PC-3 (cell line): ENCODE measurements around the gene RAB33A. TPM values are rescaled to one million over a fixed set of nuclear protein-coding genes. Genes with fewer than 3 reads are reported as not detected.

ENCODE experiments used
- ATAC-seq: fragments of 200-7000 bp; cut with Tn5 transposase; 2 replicates; pipeline ENCODE4 v1.9.1; 2020; ENCODE audit warnings: mild to moderate bottlenecking, moderate library complexity
- BruUV-seq: library from RNA; stranded (reverse); fragments of 400-500 nt; replicated peaks from 2 replicates; lab custom pipeline; 2021; lab: Mats Ljungman, UMichigan
- CTCF ChIA-PET: fragments of 300-600 bp; sonication (Branson Sonifier 250); formaldehyde crosslinking; loops from one replicate; lab custom pipeline; 2022; ENCODE audit warnings: antibody characterized with exemption; lab: Charles Lee
- POLR2A ChIA-PET: fragments of 300-600 bp; sonication (Branson Sonifier 250); formaldehyde crosslinking; loops from one replicate; lab custom pipeline; 2022; ENCODE audit warnings: antibody characterized with exemption; ENCODE audit not compliant: unreplicated experiment; lab: Charles Lee
- DNase-seq: peaks from one replicate; pipeline ENCODE4 v3.0.0-alpha.2; 2015
- H2AFZ ChIP-seq: fragments of 300-600 bp; sonication (generic); 2 replicates; pipeline ENCODE4 v1.6.0; 2016; ENCODE audit warnings: antibody characterized with exemption, low read length
- H3F3A ChIP-seq: fragments of 300-600 bp; sonication (generic); one replicate; pipeline ENCODE4 v1.6.0; 2017; ENCODE audit warnings: antibody characterized with exemption, low read length, control low read depth, mild to moderate bottlenecking; ENCODE audit not compliant: unreplicated experiment
- H3K27ac ChIP-seq: fragments of 300-600 bp; sonication (generic); 2 replicates; pipeline ENCODE4 v1.5.1; 2016; ENCODE audit warnings: mild to moderate bottlenecking, low read length
- H3K27me3 ChIP-seq: fragments of 300-600 bp; sonication (generic); 2 replicates; pipeline ENCODE4 v1.6.1; 2016; ENCODE audit warnings: low read length, mixed read lengths
- H3K36me3 ChIP-seq: fragments of 300-600 bp; sonication (generic); 2 replicates; pipeline ENCODE4 v1.6.1; 2016; ENCODE audit warnings: low read depth, mixed run types, low read length, mixed read lengths
- H3K4me1 ChIP-seq: fragments of 300-600 bp; sonication (generic); 2 replicates; pipeline ENCODE4 v1.5.1; 2016; ENCODE audit warnings: low read length; ENCODE audit not compliant: insufficient read depth
- H3K4me2 ChIP-seq: fragments of 300-600 bp; sonication (generic); 2 replicates; pipeline ENCODE4 v1.6.0; 2016; ENCODE audit warnings: low read length
- H3K4me3 ChIP-seq: fragments of 300-600 bp; sonication (generic); 2 replicates; pipeline ENCODE4 v1.5.1; 2016; ENCODE audit warnings: mild to moderate bottlenecking, low read length, mixed read lengths
- H3K79me2 ChIP-seq: fragments of 300-600 bp; sonication (generic); 2 replicates; pipeline ENCODE4 v1.6.1; 2017; ENCODE audit warnings: low read length, mixed read lengths
- H3K9ac ChIP-seq: fragments of 300-600 bp; sonication (generic); 2 replicates; pipeline ENCODE4 v1.6.0; 2016; ENCODE audit warnings: mild to moderate bottlenecking, low read length
- H3K9me2 ChIP-seq: fragments of 300-600 bp; sonication (generic); replicated peaks from 2 replicates; pipeline ENCODE4 v1.6.1; 2016; ENCODE audit warnings: mixed run types, low read length, mixed read lengths
- H3K9me3 ChIP-seq: fragments of 300-600 bp; sonication (generic); 2 replicates; pipeline ENCODE4 v1.6.1; 2016; ENCODE audit warnings: low read length, mixed read lengths
- H4K20me1 ChIP-seq: fragments of 300-600 bp; sonication (generic); 2 replicates; pipeline ENCODE4 v1.6.1; 2016; ENCODE audit warnings: low read length, mixed read lengths
- CTCF ChIP-seq: fragments of 300-600 bp; sonication (generic); conservative IDR thresholded peaks from 2 replicates; pipeline ENCODE4 v1.5.1; 2017; ENCODE audit warnings: antibody characterized with exemption, low read depth, mild to moderate bottlenecking, low read length
- EZH2 ChIP-seq: fragments of 300-600 bp; sonication (generic); IDR thresholded peaks from one replicate; pipeline ENCODE4 v1.6.1; 2017; ENCODE audit warnings: antibody characterized with exemption, mild to moderate bottlenecking, low read length; ENCODE audit not compliant: unreplicated experiment
- EZH2phosphoT487 ChIP-seq: fragments of 300-600 bp; sonication (generic); IDR thresholded peaks from 2 replicates; pipeline ENCODE4 v1.6.1; 2018; ENCODE audit warnings: mild to moderate bottlenecking, antibody characterized with exemption, low read length, borderline replicate concordance
- intact Hi-C: fragments of 100-400 bp; cut with micrococcal nuclease; formaldehyde crosslinking; loops from 2 replicates; pipeline ENCODE4 v1.9.0; 2023
- total RNA-seq: library from RNA; depleted of rRNA; stranded (reverse); fragments of >200 nt; gene quantifications from 2 replicates; pipeline ENCODE4 v1.2.3, GENCODE V29; 2014

Gene RAB33A
- total RNA-seq, 1 experiment from 2014 or later = not detected

DNA sequence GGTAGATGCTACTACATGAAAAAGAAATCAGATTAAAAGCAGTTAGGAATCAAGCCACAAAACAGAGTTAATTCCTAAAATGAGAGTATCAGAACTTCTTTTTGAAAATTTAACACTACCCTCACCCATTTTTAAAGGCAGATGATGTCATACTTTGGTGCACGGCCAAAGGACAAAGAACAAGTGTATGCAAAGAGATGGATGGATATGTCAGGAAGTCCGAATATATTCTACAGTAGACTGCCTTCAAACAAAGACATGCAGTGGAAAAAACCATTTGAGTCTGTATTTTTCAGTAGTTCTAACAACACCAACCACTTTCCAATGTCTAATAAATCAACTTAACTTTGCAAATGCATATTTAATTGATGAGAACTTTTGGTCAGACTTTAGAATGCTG is 8.4 kb upstream of the RAB33A start:
- peak overlapping the region; percentile 34; the same call in 1 of the 2 replicates for H3K4me2 ChIP-seq
- TF ChIP-seq CTCF = no peak
- no peak for TF ChIP-seq EZH2phosphoT487
- TF ChIP-seq EZH2 = no peak
- H3K4me3 ChIP-seq = no peak overlapping the region
- H4K20me1 ChIP-seq = no peaks in the 10 kb centered on the region
- ATAC-seq = no peak
- intact Hi-C loops = loop anchor here (10.0 kb wide), 1 partner anchor 49 kb away; the partner anchor contains the start of gene ELF4
- ChIA-PET POLR2A (no interaction called here), CTCF (no interaction called here)
- no peaks in the 10 kb centered on the region for H3F3A ChIP-seq
- no peaks in the 10 kb centered on the region for H3K36me3 ChIP-seq
- H3K27me3 ChIP-seq = no peaks in the 10 kb centered on the region
- H3K27ac ChIP-seq = no peak overlapping the region
- no peaks in the 10 kb centered on the region for H3K9me3 ChIP-seq
- no peak for DNase-seq
- H3K79me2 ChIP-seq = peaks cover 58% of the 10 kb centered on the region
- no peaks in the 10 kb centered on the region for H3K9me2 ChIP-seq
- no TSS peak for BruUV-seq
- H2AFZ ChIP-seq = no peak overlapping the region
- H3K4me1 ChIP-seq = peaks cover 14% of the 10 kb centered on the region
- H3K9ac ChIP-seq = no peak overlapping the region

DNA sequence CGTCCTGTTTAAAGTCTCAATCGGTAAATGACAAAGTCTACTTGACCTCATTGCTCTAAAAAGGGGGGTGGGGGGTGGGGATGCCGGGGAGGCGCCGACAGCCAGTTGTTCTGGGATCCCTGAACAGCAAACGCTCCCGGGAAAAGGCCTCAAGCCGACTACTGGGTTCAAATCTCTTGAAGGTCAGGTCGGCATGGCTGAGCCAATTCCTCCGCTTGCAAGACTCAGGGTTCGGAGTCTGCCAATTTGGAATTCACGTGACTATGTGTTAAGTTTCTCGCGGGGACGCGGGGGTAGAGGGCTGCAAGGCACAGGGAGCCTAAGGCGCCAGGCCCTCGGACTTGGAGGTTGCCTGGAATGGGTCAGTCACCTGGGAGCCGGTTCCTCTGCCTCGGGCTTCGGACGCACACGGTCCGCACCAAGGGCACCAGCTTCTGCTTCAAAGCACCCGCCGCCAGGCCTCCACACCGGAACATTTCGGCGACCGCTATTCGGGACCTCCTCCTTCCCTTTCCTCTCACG is 6.5 kb upstream of the RAB33A start:
- DNase-seq (no peak), ATAC-seq (no peak)
- H3K79me2 ChIP-seq = peaks cover 45% of the 10 kb centered on the region
- H3K27me3 ChIP-seq = no peaks in the 10 kb centered on the region
- H3K9me2 ChIP-seq = no peaks in the 10 kb centered on the region
- H3K9me3 ChIP-seq = no peaks in the 10 kb centered on the region
- ChIA-PET POLR2A (no interaction called here), CTCF (interaction anchor here (0.5 to 0.9 kb wide), 2 partner anchors 89 to 105 kb away, joined by 3 to 4 read pairs; no protein-coding TSS in a partner anchor)
- H3K4me1 ChIP-seq = peaks cover 14% of the 10 kb centered on the region
- H3K9ac ChIP-seq = peak overlapping the region; percentile 89
- peak overlapping the region; percentile 93 for H3K4me2 ChIP-seq
- no peaks in the 10 kb centered on the region for H3F3A ChIP-seq
- intact Hi-C loops = loop anchor here (10.0 kb wide), 1 partner anchor 50 kb away; the partner anchor contains the start of gene ELF4
- H4K20me1 ChIP-seq = no peaks in the 10 kb centered on the region
- BruUV-seq = TSS peak; percentile 79
- TF ChIP-seq EZH2phosphoT487 (no peak), EZH2 (no peak), CTCF (no peak)
- H3K4me3 ChIP-seq = peak overlapping the region; percentile 77
- H3K27ac ChIP-seq = peak overlapping the region; percentile 87
- no peaks in the 10 kb centered on the region for H3K36me3 ChIP-seq
- H2AFZ ChIP-seq = peak overlapping the region; percentile 92
